Measurements from ENCODE around the gene LAPTM5. TPM values are rescaled to one million over a fixed set of nuclear protein-coding genes. Genes with fewer than 3 reads are reported as not detected.
A peak's percentile ranks its signal among the peaks of the same experiment; 100 is the strongest.

LAPTM5 gene
- total RNA-seq, 2 donors from 2014 or later = 563 to 601 TPM

DNA sequence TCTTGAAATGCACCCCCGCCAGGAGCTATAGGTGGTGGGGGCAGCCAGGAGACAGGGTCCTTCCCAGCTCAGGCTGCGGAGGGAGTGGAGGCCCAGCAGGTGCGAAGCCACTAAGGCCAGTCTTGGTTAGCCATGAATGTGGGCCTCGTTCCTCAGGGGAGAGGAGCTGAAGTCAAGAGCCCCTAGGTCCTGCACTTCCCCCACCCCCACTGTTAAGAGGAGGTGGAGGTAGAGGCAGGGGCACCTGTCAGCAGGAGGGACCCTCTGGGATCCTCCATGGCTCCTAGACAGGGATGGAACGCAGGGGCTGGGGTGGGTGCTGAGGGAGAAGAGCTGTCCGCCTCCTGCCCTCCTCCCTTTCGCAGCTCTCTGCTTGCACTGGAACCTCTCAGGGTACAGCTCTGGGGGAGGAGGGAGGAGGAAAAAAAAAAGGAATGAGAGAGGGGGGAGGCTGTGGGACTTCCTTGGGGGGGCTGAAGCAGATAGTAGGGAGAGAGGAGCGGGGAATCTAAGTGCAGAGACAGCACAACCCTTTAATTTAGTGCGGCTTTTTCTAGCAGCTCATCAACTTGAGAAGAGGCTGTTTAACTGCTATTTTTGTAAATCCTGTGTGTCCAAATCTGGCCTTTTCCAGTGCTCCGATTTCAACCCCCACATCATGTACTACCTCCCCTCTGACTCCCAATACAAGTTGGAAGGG lies 71.2 kb downstream of the LAPTM5 start:
- peaks cover 67% of the 10 kb centered on the region for H3K27me3 Mint-ChIP-seq

DNA sequence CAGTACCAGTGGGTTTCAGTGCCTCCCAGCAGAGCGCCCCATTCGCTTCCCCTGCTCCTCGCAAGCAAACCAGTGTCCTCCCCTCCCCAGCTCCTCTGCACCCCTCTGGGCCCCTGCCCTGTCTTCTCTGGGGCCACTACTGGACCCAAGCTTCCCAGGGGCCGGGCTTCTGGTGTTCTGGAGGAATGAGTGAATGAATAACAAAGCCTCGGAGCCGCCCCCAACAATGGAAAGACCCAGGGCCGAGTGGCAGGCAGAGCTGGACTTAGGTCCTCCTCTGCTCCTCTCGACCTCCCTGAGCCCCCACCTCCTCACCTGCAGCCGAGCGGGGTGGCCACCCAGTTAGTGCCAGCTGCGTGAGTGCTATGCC lies 71.8 kb downstream of the LAPTM5 start:
- ATAC-seq = peak; percentile 10
- Mint-ChIP-seq H3K27me3 (peaks cover 70% of the 10 kb centered on the region), H3K4me3 (peak overlapping the region; percentile 73), H3K27ac (no peak overlapping the region), H3K4me1 (peaks cover 9% of the 10 kb centered on the region), H3K36me3 (ENCODE audit: low read depth) (peaks cover 2% of the 10 kb centered on the region)
- no peak for DNase-seq
- H3K9me3 ChIP-seq (ENCODE audit: control insufficient read depth, low read length, poor library complexity, severe bottlenecking) = no peaks in the 10 kb centered on the region

More for the DNA sequence above, 71.2 kb downstream of the LAPTM5 start:
- no peak for DNase-seq
- H3K4me3 Mint-ChIP-seq = no peak overlapping the region
- no peak for ATAC-seq
- H3K9me3 ChIP-seq (ENCODE audit: control insufficient read depth, low read length, poor library complexity, severe bottlenecking) = no peaks in the 10 kb centered on the region
- peaks cover 9% of the 10 kb centered on the region for H3K4me1 Mint-ChIP-seq
- peaks cover 2% of the 10 kb centered on the region for H3K36me3 Mint-ChIP-seq (ENCODE audit: low read depth)
- H3K27ac Mint-ChIP-seq = no peak overlapping the region

DNA sequence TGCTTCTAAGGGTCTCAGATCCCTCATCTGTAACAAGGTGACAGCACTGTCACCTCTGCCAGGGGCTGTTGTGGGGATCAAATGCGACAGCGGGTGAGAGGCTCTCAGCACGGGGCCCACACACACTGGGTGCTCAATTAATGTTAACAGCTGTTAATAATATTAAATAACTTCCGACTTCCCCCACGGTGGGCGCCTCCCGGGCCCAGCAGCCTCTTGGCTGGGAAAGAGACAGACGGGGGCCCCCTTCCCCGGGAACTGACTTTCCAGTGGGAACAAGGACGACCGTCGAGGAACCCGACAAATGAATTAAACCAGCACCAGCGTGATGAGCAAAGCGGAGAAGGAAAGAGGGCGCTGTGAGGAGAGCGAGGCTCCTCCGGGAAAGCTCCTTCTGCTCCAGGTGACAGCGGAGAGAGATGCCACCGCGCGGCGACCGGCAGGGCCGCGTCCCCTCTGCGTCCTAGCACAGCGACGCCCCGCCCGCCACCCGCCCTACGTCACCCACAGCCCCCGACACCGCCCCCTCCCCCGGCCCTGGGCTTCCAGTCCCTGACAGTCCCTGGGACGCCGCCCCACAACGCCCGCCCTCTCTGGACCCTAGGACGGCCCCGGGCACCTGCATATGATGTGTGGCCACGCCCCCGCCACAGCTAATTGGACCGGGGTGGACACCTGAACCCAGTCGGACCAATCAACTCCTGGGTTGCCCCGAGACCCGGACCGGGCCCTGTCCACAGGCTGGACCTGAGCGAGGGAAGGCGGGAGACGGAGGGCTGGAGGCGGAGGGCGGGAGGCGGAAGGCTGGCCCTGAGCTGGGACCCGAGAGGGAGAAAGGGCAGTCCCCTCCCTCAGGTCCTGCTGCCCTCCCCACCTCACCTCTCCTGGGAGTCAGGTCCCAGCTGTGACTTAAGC lies 72.4 kb downstream of the LAPTM5 start:
- peak; percentile 89 for ATAC-seq
- no peaks in the 10 kb centered on the region for H3K9me3 ChIP-seq (ENCODE audit: control insufficient read depth, low read length, poor library complexity, severe bottlenecking)
- peaks cover 74% of the 10 kb centered on the region for H3K27me3 Mint-ChIP-seq
- peak overlapping the region; percentile 51 for H3K27ac Mint-ChIP-seq
- peak overlapping the region; percentile 73 for H3K4me3 Mint-ChIP-seq
- H3K4me1 Mint-ChIP-seq = peaks cover 9% of the 10 kb centered on the region
- H3K36me3 Mint-ChIP-seq (ENCODE audit: low read depth) = peaks cover 2% of the 10 kb centered on the region
- DNase-seq = peak in 2 of 3 donors; percentile 16 to 28

DNA sequence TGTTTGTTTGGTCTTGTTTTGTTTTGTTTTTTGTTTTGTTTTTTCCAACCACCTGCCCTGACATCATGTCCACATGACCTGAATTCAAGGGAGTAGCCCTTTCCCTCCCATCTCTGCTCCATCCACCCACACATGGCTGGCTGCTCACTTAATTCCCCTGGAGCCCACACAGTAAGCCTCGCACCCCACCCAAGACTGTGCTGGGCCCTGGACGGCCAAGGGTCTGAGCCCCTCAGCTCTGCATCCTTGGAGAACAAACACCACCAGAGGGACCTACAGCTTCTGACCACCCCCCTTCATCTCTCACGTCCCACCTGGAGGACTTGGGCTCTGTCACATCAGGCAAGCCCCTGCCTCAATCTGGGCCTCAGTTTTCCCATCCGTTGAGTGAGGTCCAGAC lies 73.3 kb downstream of the LAPTM5 start:
- Mint-ChIP-seq H3K4me3 (peak overlapping the region; percentile 59), H3K27me3 (peaks cover 74% of the 10 kb centered on the region), H3K36me3 (ENCODE audit: low read depth) (peaks cover 2% of the 10 kb centered on the region), H3K4me1 (peaks cover 9% of the 10 kb centered on the region), H3K27ac (peak overlapping the region; percentile 51)
- no peak for ATAC-seq
- no peak for DNase-seq
- no peaks in the 10 kb centered on the region for H3K9me3 ChIP-seq (ENCODE audit: control insufficient read depth, low read length, poor library complexity, severe bottlenecking)

DNA sequence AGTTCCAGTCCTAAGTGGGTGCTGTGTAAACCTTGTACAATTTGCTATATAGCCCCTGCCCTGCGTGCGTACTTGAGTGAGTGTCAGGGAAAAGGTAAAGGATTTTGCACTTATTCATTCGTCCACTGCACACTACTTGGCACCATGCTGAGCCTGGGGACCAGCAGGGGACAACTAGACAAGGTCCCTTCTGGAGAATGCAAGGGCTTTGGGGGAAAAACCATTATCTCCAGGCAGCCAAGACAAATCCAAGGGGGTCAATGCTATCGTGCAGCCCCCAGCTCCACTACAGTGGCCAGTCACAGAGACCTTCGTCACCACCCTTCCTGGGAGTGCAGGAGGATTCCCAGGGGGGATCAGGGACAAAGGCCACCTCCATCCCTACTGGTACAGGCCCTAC lies 73.9 kb downstream of the LAPTM5 start:
- Mint-ChIP-seq H3K36me3 (ENCODE audit: low read depth) (peaks cover 3% of the 10 kb centered on the region), H3K4me1 (peaks cover 9% of the 10 kb centered on the region), H3K4me3 (no peak overlapping the region), H3K27me3 (peaks cover 75% of the 10 kb centered on the region), H3K27ac (no peak overlapping the region)
- no peaks in the 10 kb centered on the region for H3K9me3 ChIP-seq (ENCODE audit: control insufficient read depth, low read length, poor library complexity, severe bottlenecking)
- no peak for ATAC-seq
- DNase-seq = no peak

Other genes starting within 250 kb of the LAPTM5 start
- 1 to 10 TPM; 2.1 to 3.7 TPM for gene MATN1, start 34.2 kb downstream of the LAPTM5 start, total RNA-seq
- under 1 TPM; 0.32 to 0.34 TPM for gene SDC3, start 151.0 kb upstream of the LAPTM5 start, total RNA-seq

Measured in T-helper 17 cell (primary cell).